K562 (cell line): ENCODE results near the gene SCN8A. TPM values are rescaled to one million over a fixed set of nuclear protein-coding genes. Genes with fewer than 3 reads are reported as not detected.

Experiments used
- ATAC-seq: fragments of 200-7000 bp; cut with Tn5 transposase; 3 replicates; pipeline ENCODE4 v1.9.1; 2020; ENCODE audit warnings: moderate library complexity
- BruUV-seq: library from RNA; stranded (reverse); fragments of 400-500 nt; replicated peaks from 2 replicates; lab custom pipeline; 2021; lab: Mats Ljungman, UMichigan
- CTCF ChIA-PET: fragments of 300-600 bp; formaldehyde crosslinking; extraction: SDS; loops from one replicate; lab custom pipeline; 2021; ENCODE audit warnings: low intra/inter-chr PET ratio; lab: Yijun Ruan, JAX
- POLR2A ChIA-PET: fragments of 300-600, 350-650 bp; sonication (Branson Sonifier 250); formaldehyde crosslinking; extraction: SDS; loops from one replicate; lab custom pipeline; 2021; ENCODE audit warnings: antibody characterized with exemption, inconsistent platforms; lab: Yijun Ruan, JAX
- DNase-seq, 4 experiments: peaks; one replicate each; pipeline versions ENCODE4 v3.0.0 to v3.0.0-alpha.2; 2011 to 2018; ENCODE audit warnings: low spot score in 3 of 4, mixed read lengths in 3 of 4; ENCODE audit errors: extremely low read depth in 1 of 4
- FAIRE-seq: peaks from 2 replicates; lab custom pipeline; 2011; peaks lifted over from hg19 to GRCh38; lab: Jason Lieb, UNC
- H2AFZ ChIP-seq: 2 replicates; pipeline ENCODE4 v1.6.0; 2011; ENCODE audit warnings: low read depth, low read length, control low read depth, inconsistent platforms
- H3K27ac ChIP-seq: fragments of 200-600 bp; 3 replicates; pipeline ENCODE4 v1.8.0; 2011; ENCODE audit warnings: low read depth, mild to moderate bottlenecking, control low read depth, inconsistent platforms, low read length, moderate library complexity, mixed read lengths; ENCODE audit errors: extremely low read depth
- H3K27me3 ChIP-seq, 2 experiments: fragments of 300-600 bp in 1 of 2; 2 replicates in 1 of 2; 3 replicates in 1 of 2; pipeline versions ENCODE4 v1.6.0 to v1.8.0; 2011; ENCODE audit warnings: inconsistent platforms in 2 of 2, low read length in 2 of 2, mild to moderate bottlenecking in 1 of 2, mixed read lengths in 1 of 2, moderate library complexity in 1 of 2; ENCODE audit not compliant: control insufficient read depth in 2 of 2, insufficient read depth in 2 of 2
- H3K36me3 ChIP-seq: fragments of 300-600 bp; 3 replicates; pipeline ENCODE4 v1.8.0; 2011; ENCODE audit warnings: mild to moderate bottlenecking, low read length, inconsistent platforms; ENCODE audit not compliant: control insufficient read depth, insufficient read depth
- H3K4me1 ChIP-seq, 2 experiments: fragments of 200-600 bp in 1 of 2; replicated peaks in 1 of 2; 2 replicates in 1 of 2; 3 replicates in 1 of 2; pipeline versions ENCODE4 v1.5.1 to v1.8.0; 2011; ENCODE audit warnings: inconsistent platforms in 2 of 2, low read length in 2 of 2, mild to moderate bottlenecking in 1 of 2, mixed read lengths in 1 of 2, moderate library complexity in 1 of 2; ENCODE audit not compliant: control insufficient read depth in 2 of 2, insufficient read depth in 2 of 2
- H3K4me2 ChIP-seq: 2 replicates; pipeline ENCODE4 v1.6.1; 2011; ENCODE audit warnings: low read length, control low read depth, inconsistent platforms, mixed read lengths; ENCODE audit not compliant: insufficient read depth
- H3K4me3 ChIP-seq: fragments of 200-600 bp; sonication (generic), shearing (Covaris generic); 2 replicates; pipeline ENCODE4 v1.5.1; 2016; ENCODE audit warnings: control low read depth, inconsistent platforms
- H3K79me2 ChIP-seq: fragments of 200-600 bp; 3 replicates; pipeline ENCODE4 v1.8.0; 2011; ENCODE audit warnings: low read length, inconsistent platforms; ENCODE audit not compliant: control insufficient read depth, insufficient read depth
- H3K9ac ChIP-seq, 2 experiments: 2 replicates each; pipeline versions ENCODE4 v1.6.0 to v1.6.1; 2011; ENCODE audit warnings: low read depth in 2 of 2, low read length in 2 of 2, control low read depth in 1 of 2, inconsistent platforms in 1 of 2, mild to moderate bottlenecking in 1 of 2, mixed read lengths in 1 of 2; ENCODE audit not compliant: insufficient read depth in 1 of 2
- H3K9me1 ChIP-seq: one replicate; pipeline ENCODE4 v1.6.0; 2011; ENCODE audit warnings: inconsistent platforms, mild to moderate bottlenecking, low read length, moderate library complexity; ENCODE audit not compliant: control insufficient read depth, insufficient read depth
- H3K9me3 ChIP-seq: replicated peaks from 2 replicates; pipeline ENCODE4 v1.5.1; 2011; ENCODE audit warnings: low read depth, low read length, inconsistent platforms; ENCODE audit not compliant: control insufficient read depth, insufficient read depth
- H4K20me1 ChIP-seq: replicated peaks from 2 replicates; pipeline ENCODE4 v1.6.1; 2011; ENCODE audit warnings: low read length, inconsistent platforms, mixed read lengths; ENCODE audit not compliant: control insufficient read depth, insufficient read depth
- E2F3 ChIP-seq: fragments of 250-450 bp; sonication (Bioruptor Pico); IDR thresholded peaks from 2 replicates; pipeline ENCODE4 v1.4.0; 2020; ENCODE audit warnings: mild to moderate bottlenecking
- FOXJ2 ChIP-seq: fragments of 200-800 bp; sonication (Bioruptor generic); IDR thresholded peaks from 2 replicates; pipeline ENCODE4 v1.6.1; 2016; ENCODE audit warnings: missing genetic modification characterization, missing compliant biosample characterization
- MAX ChIP-seq: sonication (generic); formaldehyde crosslinking; IDR thresholded peaks from 2 replicates; pipeline ENCODE4 v1.9.0; 2022; ENCODE audit warnings: mild to moderate bottlenecking, missing genetic modification reagents
- MAZ ChIP-seq, 2 experiments: fragments of 450-650 bp in 1 of 2; sonication (generic) in 1 of 2; formaldehyde crosslinking; IDR thresholded peaks in 1 of 2; conservative IDR thresholded peaks in 1 of 2; 2 replicates each; pipeline versions ENCODE4 v1.4.0 to v1.5.0; 2020; ENCODE audit warnings: mild to moderate bottlenecking in 1 of 2, missing genetic modification reagents in 1 of 2
- MEF2A ChIP-seq: IDR thresholded peaks from 2 replicates; pipeline ENCODE4 v1.6.1; 2011; ENCODE audit warnings: low read depth, mild to moderate bottlenecking, low read length, moderate library complexity; ENCODE audit not compliant: control insufficient read depth
- NUFIP1 ChIP-seq: fragments of 450-650 bp; IDR thresholded peaks from 2 replicates; pipeline ENCODE4 v1.6.1; 2018; ENCODE audit not compliant: partially characterized antibody
- SMARCE1 ChIP-seq: fragments of 450-650 bp; IDR thresholded peaks from 2 replicates; pipeline ENCODE4 v1.7.1; 2016; ENCODE audit warnings: mild to moderate bottlenecking
- TARDBP ChIP-seq: fragments of 450-650 bp; IDR thresholded peaks from 2 replicates; pipeline ENCODE4 v1.6.1; 2016
- TEAD4 ChIP-seq, 2 experiments: sonication (generic) in 1 of 2; formaldehyde crosslinking in 1 of 2; IDR thresholded peaks; 2 replicates each; pipeline versions ENCODE4 v1.6.1 to v1.8.0; 2012 to 2022; ENCODE audit warnings: borderline replicate concordance in 1 of 2, inconsistent platforms in 1 of 2, low read length in 1 of 2, mild to moderate bottlenecking in 1 of 2, missing genetic modification reagents in 1 of 2
- ZNF143 ChIP-seq: sonication (generic); formaldehyde crosslinking; IDR thresholded peaks from 2 replicates; pipeline ENCODE4 v1.9.0; 2022; ENCODE audit warnings: mild to moderate bottlenecking, missing genetic modification reagents
- WGBS: fragments of 100-300 bp; shearing (Covaris generic); methylation state at CpG from one replicate; pipeline ENCODE4 v1.1.6; 2016; ENCODE audit warnings: low coverage, mixed read lengths; ENCODE audit not compliant: insufficient coverage; ENCODE audit errors: missing lambda C conversion rate; 5-methylcytosine and 5-hydroxymethylcytosine counted together
- in situ Hi-C: fragments of 300-500 bp; cut with MboI; formaldehyde crosslinking; loops from 4 replicates; pipeline ENCODE4 v1.15.0; 2018; ENCODE audit warnings: inconsistent platforms, mixed read lengths
- intact Hi-C: fragments of 100-400 bp; cut with micrococcal nuclease; formaldehyde crosslinking; loops from 2 replicates; pipeline ENCODE4 v1.14.2; 2022
- polyA plus RNA-seq, 8 experiments: library from polyadenylated mRNA; depleted of rRNA in 4 of 8; stranded (reverse) in 5 of 8; unstranded in 3 of 8; fragments of >200 nt; fragmentation: Nextera tagmentation in 2 of 8; fragmentation: Illumina TruSeq in 1 of 8; extraction: Ambion mirVana in 2 of 8; extraction: Trizol in 1 of 8; gene quantifications; 2 replicates each; pipeline versions ENCODE4 v1.2.1 to v1.2.3, GENCODE V29; 2011 to 2014; ENCODE audit warnings: inconsistent platforms in 1 of 8, missing spikeins in 1 of 8
- total RNA-seq, 7 experiments: library from RNA; depleted of rRNA in 6 of 7; stranded (reverse); fragments of >200 nt in 6 of 7; fragmentation: Illumina TruSeq in 2 of 7; extraction: Trizol in 2 of 7; gene quantifications; 2 replicates each; pipeline versions ENCODE4 v1.2.1 to v1.2.3, GENCODE V29; 2011 to 2021; ENCODE audit warnings: low replicate concordance in 1 of 7
- TF ChIP-seq, protein P1 (sequence below): fragments of 450-650 bp; formaldehyde crosslinking; IDR thresholded peaks from 2 replicates; pipeline ENCODE4 v1.4.0; 2022; ENCODE audit warnings: missing genetic modification characterization
- TF ChIP-seq, protein P2 (sequence below): fragments of 250-450 bp; sonication (Bioruptor Pico); IDR thresholded peaks from 2 replicates; pipeline ENCODE4 v1.9.0; 2021; ENCODE audit warnings: mild to moderate bottlenecking, inconsistent platforms
- TF ChIP-seq, protein P3 (sequence below): sonication (generic); formaldehyde crosslinking; IDR thresholded peaks from 2 replicates; pipeline ENCODE4 v1.8.1; 2022; ENCODE audit warnings: missing genetic modification reagents
- TF ChIP-seq, protein P4 (sequence below): sonication (generic); formaldehyde crosslinking; IDR thresholded peaks from 2 replicates; pipeline ENCODE4 v1.8.0; 2022; ENCODE audit warnings: mild to moderate bottlenecking, low read depth, missing genetic modification reagents

SCN8A gene
- total and polyA plus RNA-seq, 9 of the 15 experiments (the other 6 are each of a cell fraction or from before 2014, with no cell fraction given): 0.03 to 0.29 (median 0.15) TPM; not detected in 1

DNA sequence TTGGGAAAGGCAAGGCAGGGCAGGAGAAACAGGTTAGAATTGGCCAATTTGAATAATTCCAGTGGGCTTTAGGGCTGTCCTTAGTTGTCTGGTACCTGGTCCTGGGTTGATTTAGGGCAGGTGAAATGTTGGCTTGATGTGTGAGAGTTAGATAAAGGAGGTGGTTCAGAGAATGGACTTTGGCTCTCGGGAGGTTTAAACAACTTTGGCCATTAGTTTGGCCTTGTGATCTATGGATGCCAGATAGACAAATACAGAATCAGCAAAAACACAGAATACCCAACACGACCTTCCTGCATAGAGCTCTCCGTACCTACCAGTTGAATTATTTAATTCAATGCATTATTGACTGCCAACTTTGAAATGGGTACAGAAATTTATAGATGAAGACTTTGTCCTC is 35.1 kb downstream of the SCN8A start:
- Histone ChIP-seq H3K9me1 (no peaks in the 10 kb centered on the region), H3K9me3 (no peaks in the 10 kb centered on the region), H3K4me3 (no peak overlapping the region), H3K9ac (no peak overlapping the region), H3K79me2 (no peaks in the 10 kb centered on the region), H3K36me3 (no peaks in the 10 kb centered on the region), H4K20me1 (no peaks in the 10 kb centered on the region), H3K4me2 (no peak overlapping the region), H3K27me3 (peaks cover 0 to 2% of the 10 kb centered on the region in 2 experiments; a peak in 1 of 5 replicates), H3K4me1 (no peaks in the 10 kb centered on the region), H2AFZ (no peak overlapping the region), H3K27ac (no peak overlapping the region)
- FAIRE-seq (no peak), ATAC-seq (no peak), DNase-seq (no peak)
- CTCF ChIA-PET: no interaction called here
- in situ Hi-C loops: no loop called here
- intact Hi-C loops: no loop called here
- POLR2A ChIA-PET: no interaction called here
- 2% methylated on average over 3 of the region's 3 CpGs for WGBS
- BruUV-seq: no TSS peak
- TF ChIP-seq MAX (CRISPR knock-in tag) (no peak), FOXJ2 (tag) (no peak), TEAD4 (IDR thresholded peaks at IDR 0.05; ENCODE audit: low read length) (no peak), TEAD4 (CRISPR knock-in tag; IDR thresholded peaks at IDR 0.05; ENCODE audit: borderline replicate concordance) (no peak), TARDBP (no peak), ZNF143 (no peak), MAZ (CRISPR knock-in tag; conservative IDR thresholded peaks at IDR 0.05 in 1 of 2, IDR thresholded peaks at IDR 0.05 in 1 of 2) (no peak), E2F3 (no peak), NUFIP1 (no peak), SMARCE1 (no peak), MEF2A (no peak)
- TF ChIP-seq, protein P1, sequence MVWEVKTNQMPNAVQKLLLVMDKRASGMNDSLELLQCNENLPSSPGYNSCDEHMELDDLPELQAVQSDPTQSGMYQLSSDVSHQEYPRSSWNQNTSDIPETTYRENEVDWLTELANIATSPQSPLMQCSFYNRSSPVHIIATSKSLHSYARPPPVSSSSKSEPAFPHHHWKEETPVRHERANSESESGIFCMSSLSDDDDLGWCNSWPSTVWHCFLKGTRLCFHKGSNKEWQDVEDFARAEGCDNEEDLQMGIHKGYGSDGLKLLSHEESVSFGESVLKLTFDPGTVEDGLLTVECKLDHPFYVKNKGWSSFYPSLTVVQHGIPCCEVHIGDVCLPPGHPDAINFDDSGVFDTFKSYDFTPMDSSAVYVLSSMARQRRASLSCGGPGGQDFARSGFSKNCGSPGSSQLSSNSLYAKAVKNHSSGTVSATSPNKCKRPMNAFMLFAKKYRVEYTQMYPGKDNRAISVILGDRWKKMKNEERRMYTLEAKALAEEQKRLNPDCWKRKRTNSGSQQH (CRISPR knock-in tag): no peak
- TF ChIP-seq, protein P2, sequence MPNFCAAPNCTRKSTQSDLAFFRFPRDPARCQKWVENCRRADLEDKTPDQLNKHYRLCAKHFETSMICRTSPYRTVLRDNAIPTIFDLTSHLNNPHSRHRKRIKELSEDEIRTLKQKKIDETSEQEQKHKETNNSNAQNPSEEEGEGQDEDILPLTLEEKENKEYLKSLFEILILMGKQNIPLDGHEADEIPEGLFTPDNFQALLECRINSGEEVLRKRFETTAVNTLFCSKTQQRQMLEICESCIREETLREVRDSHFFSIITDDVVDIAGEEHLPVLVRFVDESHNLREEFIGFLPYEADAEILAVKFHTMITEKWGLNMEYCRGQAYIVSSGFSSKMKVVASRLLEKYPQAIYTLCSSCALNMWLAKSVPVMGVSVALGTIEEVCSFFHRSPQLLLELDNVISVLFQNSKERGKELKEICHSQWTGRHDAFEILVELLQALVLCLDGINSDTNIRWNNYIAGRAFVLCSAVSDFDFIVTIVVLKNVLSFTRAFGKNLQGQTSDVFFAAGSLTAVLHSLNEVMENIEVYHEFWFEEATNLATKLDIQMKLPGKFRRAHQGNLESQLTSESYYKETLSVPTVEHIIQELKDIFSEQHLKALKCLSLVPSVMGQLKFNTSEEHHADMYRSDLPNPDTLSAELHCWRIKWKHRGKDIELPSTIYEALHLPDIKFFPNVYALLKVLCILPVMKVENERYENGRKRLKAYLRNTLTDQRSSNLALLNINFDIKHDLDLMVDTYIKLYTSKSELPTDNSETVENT (CRISPR knock-in tag): no peak
- TF ChIP-seq, protein P3, sequence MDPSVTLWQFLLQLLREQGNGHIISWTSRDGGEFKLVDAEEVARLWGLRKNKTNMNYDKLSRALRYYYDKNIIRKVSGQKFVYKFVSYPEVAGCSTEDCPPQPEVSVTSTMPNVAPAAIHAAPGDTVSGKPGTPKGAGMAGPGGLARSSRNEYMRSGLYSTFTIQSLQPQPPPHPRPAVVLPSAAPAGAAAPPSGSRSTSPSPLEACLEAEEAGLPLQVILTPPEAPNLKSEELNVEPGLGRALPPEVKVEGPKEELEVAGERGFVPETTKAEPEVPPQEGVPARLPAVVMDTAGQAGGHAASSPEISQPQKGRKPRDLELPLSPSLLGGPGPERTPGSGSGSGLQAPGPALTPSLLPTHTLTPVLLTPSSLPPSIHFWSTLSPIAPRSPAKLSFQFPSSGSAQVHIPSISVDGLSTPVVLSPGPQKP (CRISPR knock-in tag): no peak
- TF ChIP-seq, protein P4, sequence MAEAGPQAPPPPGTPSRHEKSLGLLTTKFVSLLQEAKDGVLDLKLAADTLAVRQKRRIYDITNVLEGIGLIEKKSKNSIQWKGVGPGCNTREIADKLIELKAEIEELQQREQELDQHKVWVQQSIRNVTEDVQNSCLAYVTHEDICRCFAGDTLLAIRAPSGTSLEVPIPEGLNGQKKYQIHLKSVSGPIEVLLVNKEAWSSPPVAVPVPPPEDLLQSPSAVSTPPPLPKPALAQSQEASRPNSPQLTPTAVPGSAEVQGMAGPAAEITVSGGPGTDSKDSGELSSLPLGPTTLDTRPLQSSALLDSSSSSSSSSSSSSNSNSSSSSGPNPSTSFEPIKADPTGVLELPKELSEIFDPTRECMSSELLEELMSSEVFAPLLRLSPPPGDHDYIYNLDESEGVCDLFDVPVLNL (CRISPR knock-in tag): no peak
